ENCODE results near the gene COL23A1. TPM values are rescaled to one million over a fixed set of nuclear protein-coding genes. Genes with fewer than 3 reads are reported as not detected.

COL23A1 gene
- polyA plus RNA-seq, 3 donors = 0.11 to 0.21 TPM; not detected in 1

DNA sequence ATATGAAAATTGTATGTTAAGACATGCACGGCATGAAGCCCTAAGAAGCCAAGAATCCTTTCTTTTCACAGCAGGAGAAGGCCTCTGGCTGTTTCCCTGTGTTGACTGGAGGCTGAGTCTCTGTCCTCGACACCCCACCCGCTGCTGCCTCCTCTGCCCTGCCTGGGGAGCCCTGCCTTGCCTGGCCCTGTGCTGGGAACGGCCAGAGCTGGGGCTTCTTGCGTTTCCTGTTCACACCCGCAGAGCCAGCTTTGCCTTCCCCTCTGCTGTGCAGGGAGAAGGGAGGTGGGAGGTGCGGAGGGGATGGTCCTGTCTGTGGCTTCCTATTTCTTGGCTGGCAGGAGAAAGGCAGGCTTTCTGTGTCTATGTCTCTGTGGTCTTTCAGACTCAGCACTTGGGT lies 396.2 kb downstream of the COL23A1 start:
- TF ChIP-seq, protein P1, sequence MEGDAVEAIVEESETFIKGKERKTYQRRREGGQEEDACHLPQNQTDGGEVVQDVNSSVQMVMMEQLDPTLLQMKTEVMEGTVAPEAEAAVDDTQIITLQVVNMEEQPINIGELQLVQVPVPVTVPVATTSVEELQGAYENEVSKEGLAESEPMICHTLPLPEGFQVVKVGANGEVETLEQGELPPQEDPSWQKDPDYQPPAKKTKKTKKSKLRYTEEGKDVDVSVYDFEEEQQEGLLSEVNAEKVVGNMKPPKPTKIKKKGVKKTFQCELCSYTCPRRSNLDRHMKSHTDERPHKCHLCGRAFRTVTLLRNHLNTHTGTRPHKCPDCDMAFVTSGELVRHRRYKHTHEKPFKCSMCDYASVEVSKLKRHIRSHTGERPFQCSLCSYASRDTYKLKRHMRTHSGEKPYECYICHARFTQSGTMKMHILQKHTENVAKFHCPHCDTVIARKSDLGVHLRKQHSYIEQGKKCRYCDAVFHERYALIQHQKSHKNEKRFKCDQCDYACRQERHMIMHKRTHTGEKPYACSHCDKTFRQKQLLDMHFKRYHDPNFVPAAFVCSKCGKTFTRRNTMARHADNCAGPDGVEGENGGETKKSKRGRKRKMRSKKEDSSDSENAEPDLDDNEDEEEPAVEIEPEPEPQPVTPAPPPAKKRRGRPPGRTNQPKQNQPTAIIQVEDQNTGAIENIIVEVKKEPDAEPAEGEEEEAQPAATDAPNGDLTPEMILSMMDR (IDR thresholded peaks at IDR 0.05) = no peak
- 0% methylated on average over 4 of the region's 7 CpGs for WGBS (ENCODE audit: insufficient coverage)
- Histone ChIP-seq H3K27ac (ENCODE audit: low read depth in 1 of 2, low read length in 2 of 2) (no peak overlapping the region), H3K9me3 (replicated peaks in 1 of 2; ENCODE audit: control insufficient read depth in 1 of 2, insufficient read depth in 1 of 2, low read length in 2 of 2) (no peaks in the 10 kb centered on the region), H3K79me2 (ENCODE audit: insufficient read depth, low read length) (no peaks in the 10 kb centered on the region), H3K36me3 (replicated peaks in 1 of 2; ENCODE audit: control insufficient read depth in 1 of 2, insufficient read depth in 2 of 2, low read length in 2 of 2) (no peaks in the 10 kb centered on the region), H3K4me2 (replicated peaks; ENCODE audit: extremely low read depth, low read length, poor library complexity, severe bottlenecking) (peak overlapping the region; percentile 30), H3K4me3 (replicated peaks in 1 of 3; ENCODE audit: low read depth in 2 of 3, low read length in 3 of 3) (no peak overlapping the region), H3K9ac (ENCODE audit: insufficient read depth, low read length, poor library complexity, severe bottlenecking) (no peak overlapping the region), H4K20me1 (ENCODE audit: insufficient read depth, low read length) (no peaks in the 10 kb centered on the region), H3K4me1 (ENCODE audit: control insufficient read depth in 1 of 2, insufficient read depth in 2 of 2, low read length in 2 of 2) (peaks cover 14 to 18% of the 10 kb centered on the region in 2 donors), H3K27me3 (ENCODE audit: control insufficient read depth in 2 of 2, insufficient read depth in 2 of 2, low read length in 2 of 2) (no peaks in the 10 kb centered on the region), H2AFZ (ENCODE audit: insufficient read depth, low read depth, low read length, poor library complexity, severe bottlenecking) (peak overlapping the region; percentile 63)
- H3K4me3 Mint-ChIP-seq = peak overlapping the region; percentile 39 to 46
- no peaks in the 10 kb centered on the region for H3K36me3 Mint-ChIP-seq
- H3K27me3 Mint-ChIP-seq (ENCODE audit: low read depth in 3 of 3) = peaks cover 2 to 13% (median 8%) of the 10 kb centered on the region in 3 donors
- peaks cover 0 to 4% (median 2%) of the 10 kb centered on the region in 7 donors for H3K9me3 Mint-ChIP-seq
- intact Hi-C loops (cut with micrococcal nuclease) = no loop called here
- H3K27ac Mint-ChIP-seq = no peak overlapping the region
- peaks cover 24% of the 10 kb centered on the region for H3K4me1 Mint-ChIP-seq
- no peak for DNase-seq

DNA sequence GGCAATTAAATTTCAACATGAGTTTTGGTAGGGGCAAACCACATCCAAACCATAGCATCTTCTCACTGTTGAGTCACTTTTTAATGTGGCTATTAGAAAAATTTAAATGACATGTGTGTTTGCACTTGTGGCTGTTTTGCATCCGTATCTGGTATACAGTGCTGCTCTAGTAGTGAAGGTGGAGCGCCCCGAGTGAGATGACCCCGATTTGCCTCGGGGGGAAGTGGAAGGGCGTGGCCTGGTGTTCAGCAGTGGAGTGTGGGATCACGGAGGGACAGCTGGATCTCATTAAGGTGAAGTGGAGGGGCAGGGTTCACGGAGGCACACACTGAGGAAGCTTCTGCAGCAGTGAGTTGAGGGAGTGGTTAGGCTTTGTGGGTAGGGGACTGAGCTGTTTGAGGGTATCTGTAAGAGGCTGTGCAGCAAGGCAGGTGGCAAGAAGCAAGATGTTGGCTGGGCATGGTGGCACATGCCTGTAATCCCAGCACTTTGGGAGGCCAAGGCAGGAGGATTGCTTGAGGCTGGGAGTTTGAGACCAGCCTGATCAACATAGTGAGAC lies 396.9 kb downstream of the COL23A1 start:
- Histone ChIP-seq H3K27ac (ENCODE audit: low read depth in 1 of 2, low read length in 2 of 2) (no peak overlapping the region), H3K9me3 (replicated peaks in 1 of 2; ENCODE audit: control insufficient read depth in 1 of 2, insufficient read depth in 1 of 2, low read length in 2 of 2) (no peaks in the 10 kb centered on the region), H3K4me2 (replicated peaks; ENCODE audit: extremely low read depth, low read length, poor library complexity, severe bottlenecking) (no peak overlapping the region), H4K20me1 (ENCODE audit: insufficient read depth, low read length) (no peaks in the 10 kb centered on the region), H3K4me1 (ENCODE audit: control insufficient read depth in 1 of 2, insufficient read depth in 2 of 2, low read length in 2 of 2) (peaks cover 9 to 12% of the 10 kb centered on the region in 2 donors), H2AFZ (ENCODE audit: insufficient read depth, low read depth, low read length, poor library complexity, severe bottlenecking) (no peak overlapping the region), H3K79me2 (ENCODE audit: insufficient read depth, low read length) (no peaks in the 10 kb centered on the region), H3K27me3 (ENCODE audit: control insufficient read depth in 2 of 2, insufficient read depth in 2 of 2, low read length in 2 of 2) (no peaks in the 10 kb centered on the region), H3K9ac (ENCODE audit: insufficient read depth, low read length, poor library complexity, severe bottlenecking) (no peak overlapping the region), H3K4me3 (replicated peaks in 1 of 3; ENCODE audit: low read depth in 2 of 3, low read length in 3 of 3) (no peak overlapping the region), H3K36me3 (replicated peaks in 1 of 2; ENCODE audit: control insufficient read depth in 1 of 2, insufficient read depth in 2 of 2, low read length in 2 of 2) (no peaks in the 10 kb centered on the region)
- H3K27me3 Mint-ChIP-seq (ENCODE audit: low read depth in 3 of 3) = peaks cover 2 to 13% (median 8%) of the 10 kb centered on the region in 3 donors
- H3K4me3 Mint-ChIP-seq = peak overlapping the region in 1 of 2 donors; percentile 6
- H3K36me3 Mint-ChIP-seq = no peaks in the 10 kb centered on the region
- 45% methylated on average over 8 of the region's 8 CpGs for WGBS (ENCODE audit: insufficient coverage)
- no peak for DNase-seq
- peaks cover 0 to 4% (median 2%) of the 10 kb centered on the region in 7 donors for H3K9me3 Mint-ChIP-seq
- TF ChIP-seq, protein P1 (IDR thresholded peaks at IDR 0.05) = no peak
- H3K27ac Mint-ChIP-seq = no peak overlapping the region
- intact Hi-C loops (cut with micrococcal nuclease) = no loop called here
- peaks cover 17% of the 10 kb centered on the region for H3K4me1 Mint-ChIP-seq
